ENCODE results near the gene GPR61.

DNA sequence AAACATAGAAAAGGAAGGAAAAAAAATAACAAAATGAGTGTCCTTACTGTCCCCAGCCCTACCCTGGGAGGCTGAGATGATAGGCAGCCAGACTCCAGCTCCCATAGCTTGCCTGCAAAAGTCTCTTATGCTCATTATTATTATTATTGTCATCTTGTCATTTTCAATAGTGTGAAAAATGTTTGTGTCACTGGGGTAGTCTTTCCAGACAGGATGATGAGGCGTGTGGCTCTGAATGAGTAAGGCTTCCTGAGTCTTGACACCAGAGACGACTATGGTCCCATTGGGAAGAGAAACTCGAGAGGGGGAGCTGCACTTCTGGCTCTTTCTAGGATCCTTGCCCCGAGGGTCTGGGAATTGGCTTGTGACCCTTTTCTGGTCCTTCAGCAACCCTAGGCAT, 46.9 kb upstream of the GPR61 start:
- no peak for TF ChIP-seq FOXM1 (IDR thresholded peaks at IDR 0.05; ENCODE audit: borderline replicate concordance)
- TF ChIP-seq NFRKB (IDR thresholded peaks at IDR 0.05): no peak
- no peak for TF ChIP-seq FOXA1 (IDR thresholded peaks at IDR 0.05)
